ENCODE results near the gene C22orf15. TPM values are rescaled to one million over a fixed set of nuclear protein-coding genes. Genes with fewer than 3 reads are reported as not detected.

The C22orf15 gene
- total and polyA plus RNA-seq, 9 of the 15 experiments (the other 6 are each of a cell fraction or from before 2014, with no cell fraction given) = 0.07 TPM; not detected in 8

DNA sequence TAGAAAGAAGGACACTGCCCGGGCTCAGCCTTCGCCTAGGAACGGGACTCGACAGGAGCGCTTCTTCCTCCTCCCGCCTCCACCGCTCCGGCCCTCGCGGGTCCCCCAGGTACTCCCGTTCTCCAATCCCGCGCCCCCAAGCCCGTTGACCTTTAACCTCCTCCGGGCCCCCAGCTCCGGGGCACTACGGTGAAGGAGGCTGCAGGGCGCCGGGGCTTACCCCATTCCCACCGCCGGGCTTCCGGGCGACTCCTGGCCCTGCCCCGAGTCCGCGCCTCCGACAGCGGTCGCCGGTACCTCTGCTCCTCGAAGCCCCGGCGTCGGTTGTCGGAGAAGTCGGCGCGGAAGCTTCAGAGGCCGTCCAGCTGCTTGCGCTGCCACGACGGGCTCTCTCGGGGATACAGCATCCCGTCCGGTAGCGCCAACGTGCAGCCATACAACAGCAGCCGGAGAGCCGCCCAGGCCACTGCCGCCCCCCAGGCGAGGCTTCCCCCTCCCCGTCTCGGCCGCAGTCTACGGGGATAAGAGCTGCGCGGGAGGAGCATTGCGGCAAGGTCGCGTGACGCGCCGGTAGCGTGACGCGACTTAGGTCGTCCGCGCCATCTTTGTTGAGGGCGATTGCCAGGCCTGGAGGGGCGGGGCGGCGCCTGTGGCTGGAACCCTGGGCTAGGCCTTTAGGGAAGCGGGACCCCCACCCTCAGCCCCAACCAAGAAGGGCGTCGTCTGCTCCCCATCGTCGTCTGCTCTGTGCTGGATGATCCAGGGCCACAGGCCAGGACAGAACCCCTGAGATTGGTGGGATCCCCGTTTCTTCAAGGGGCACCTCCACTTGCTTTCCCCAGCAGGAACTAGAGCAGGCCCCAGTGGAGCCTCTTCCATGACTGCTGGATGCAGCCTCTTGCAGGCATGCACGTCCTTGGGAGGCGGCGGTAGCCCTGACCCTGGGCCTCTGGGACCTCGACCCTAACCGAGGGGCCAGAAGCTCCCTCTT, 45.7 kb upstream of the C22orf15 start (continued):
- peak; percentile 42; the same call in 1 of the 2 replicates for TF ChIP-seq POLR2AphosphoS5 (IDR thresholded peaks at IDR 0.05; ENCODE audit: control insufficient read depth, insufficient read depth, low read depth, low read length)
- TF ChIP-seq ZNF583 (CRISPR knock-in tag; IDR thresholded peaks at IDR 0.05) = no peak
- TF ChIP-seq EP400 (IDR thresholded peaks at IDR 0.05) = peak; percentile 57
- TF ChIP-seq, protein P1, sequence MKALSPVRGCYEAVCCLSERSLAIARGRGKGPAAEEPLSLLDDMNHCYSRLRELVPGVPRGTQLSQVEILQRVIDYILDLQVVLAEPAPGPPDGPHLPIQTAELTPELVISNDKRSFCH (CRISPR knock-in tag; IDR thresholded peaks at IDR 0.05) = no peak
- TF ChIP-seq, protein P1 (tag; IDR thresholded peaks at IDR 0.05) = peak; percentile 57
- peak; percentile 86 for TF ChIP-seq ATF1 (CRISPR knock-in tag; IDR thresholded peaks at IDR 0.05)
- TF ChIP-seq ATF1 (tag; IDR thresholded peaks at IDR 0.05) = peak; percentile 99
- TF ChIP-seq ZNF143 (CRISPR knock-in tag; IDR thresholded peaks at IDR 0.05) = peak; percentile 35; the same call in 1 of the 2 replicates
- no peak for TF ChIP-seq FOXM1 (IDR thresholded peaks at IDR 0.05; ENCODE audit: low read depth)
- TF ChIP-seq FOXM1 (CRISPR knock-in tag; IDR thresholded peaks at IDR 0.05; ENCODE audit: low read depth) = peak; percentile 53; the same call in 1 of the 2 replicates
- no peak for TF ChIP-seq ZC3H8 (IDR thresholded peaks at IDR 0.05)
- TF ChIP-seq SMAD3 (CRISPR knock-in tag; conservative IDR thresholded peaks at IDR 0.05) = no peak
- 0 out of 2 replicates have a peak, but pooled peaks have one; percentile 20 for TF ChIP-seq HLTF (IDR thresholded peaks at IDR 0.05)
- no peak for TF ChIP-seq PHB (CRISPR knock-in tag; IDR thresholded peaks at IDR 0.05)
- TF ChIP-seq, protein P2, sequence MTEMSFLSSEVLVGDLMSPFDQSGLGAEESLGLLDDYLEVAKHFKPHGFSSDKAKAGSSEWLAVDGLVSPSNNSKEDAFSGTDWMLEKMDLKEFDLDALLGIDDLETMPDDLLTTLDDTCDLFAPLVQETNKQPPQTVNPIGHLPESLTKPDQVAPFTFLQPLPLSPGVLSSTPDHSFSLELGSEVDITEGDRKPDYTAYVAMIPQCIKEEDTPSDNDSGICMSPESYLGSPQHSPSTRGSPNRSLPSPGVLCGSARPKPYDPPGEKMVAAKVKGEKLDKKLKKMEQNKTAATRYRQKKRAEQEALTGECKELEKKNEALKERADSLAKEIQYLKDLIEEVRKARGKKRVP (CRISPR knock-in tag; IDR thresholded peaks at IDR 0.05) = no peak
- no peak for TF ChIP-seq ZNF347 (CRISPR knock-in tag; IDR thresholded peaks at IDR 0.05; ENCODE audit: low read depth)
- peak; percentile 59 to 75 for TF ChIP-seq SIX5 (IDR thresholded peaks at IDR 0.05; ENCODE audit: borderline replicate concordance in 1 of 2, insufficient read depth in 1 of 2, low read depth in 1 of 2, low read length in 2 of 2)
- no peak for TF ChIP-seq PTTG1 (tag; IDR thresholded peaks at IDR 0.05; ENCODE audit: low read depth)
- peak in 1 of 2 experiments; percentile 74; a peak in 2 of 4 replicates for TF ChIP-seq CSDE1 (IDR thresholded peaks at IDR 0.05)
